GM19463 (cell line): Measurements from ENCODE around the gene TMEM108.

Source experiments
- ATAC-seq: cut with Tn5 transposase; IDR thresholded peaks from one replicate; pipeline ENCODE4 v1.9.1; 2021; ENCODE audit warnings: mild to moderate bottlenecking, moderate library complexity; ENCODE audit not compliant: unreplicated experiment

TMEM108 gene

GRCh38 chr3:133270631-133271030 is 232.4 kb downstream of the TMEM108 start:
- no peak for ATAC-seq

DNA sequence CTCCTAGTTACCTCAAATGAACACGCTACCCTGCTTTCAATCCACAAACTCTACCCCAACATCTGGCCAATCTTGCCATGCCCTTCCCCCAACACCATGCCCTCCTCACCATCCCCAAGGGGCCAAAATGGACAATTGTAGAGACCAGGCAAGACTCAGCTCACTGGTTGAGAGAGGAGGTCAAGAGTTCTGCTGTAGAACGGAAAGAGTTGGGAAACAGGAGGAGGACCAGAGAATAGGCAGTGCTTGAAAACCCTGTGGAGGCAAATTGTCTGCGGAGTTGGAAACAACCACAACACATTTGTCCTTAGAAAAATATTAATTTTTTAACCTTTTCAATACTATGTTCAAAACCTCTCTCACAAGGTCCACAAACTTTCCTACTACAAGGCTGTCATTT is 232.9 kb downstream of the TMEM108 start:
- no peak for ATAC-seq

DNA sequence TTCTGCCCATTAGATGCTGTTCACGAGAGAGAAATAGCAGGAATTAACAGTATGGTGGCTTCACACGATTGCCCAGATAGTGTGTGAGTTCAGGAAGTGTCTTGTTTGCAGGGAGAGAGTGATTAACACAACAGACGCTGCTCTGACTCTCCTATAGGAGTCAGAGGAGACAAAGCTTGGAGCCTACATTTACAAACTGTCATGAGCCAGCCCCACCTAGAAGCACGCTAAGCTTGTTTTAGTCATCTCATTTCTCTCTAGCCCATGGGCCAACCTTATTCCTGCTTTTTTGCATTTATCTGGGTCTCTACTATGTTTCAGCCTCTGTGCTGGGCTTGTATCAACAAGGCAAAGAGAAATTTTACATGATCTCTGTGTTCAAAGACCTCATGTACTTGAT is 233.3 kb downstream of the TMEM108 start:
- no peak for ATAC-seq

GRCh38 chr3:133273346-133273745 is 235.2 kb downstream of the TMEM108 start:
- ATAC-seq, result no peak

GRCh38 chr3:133274477-133274876 is 236.3 kb downstream of the TMEM108 start:
- no peak for ATAC-seq

GRCh38 chr3:133276594-133276993 is 238.4 kb downstream of the TMEM108 start:
- peak; percentile 67 for ATAC-seq

DNA sequence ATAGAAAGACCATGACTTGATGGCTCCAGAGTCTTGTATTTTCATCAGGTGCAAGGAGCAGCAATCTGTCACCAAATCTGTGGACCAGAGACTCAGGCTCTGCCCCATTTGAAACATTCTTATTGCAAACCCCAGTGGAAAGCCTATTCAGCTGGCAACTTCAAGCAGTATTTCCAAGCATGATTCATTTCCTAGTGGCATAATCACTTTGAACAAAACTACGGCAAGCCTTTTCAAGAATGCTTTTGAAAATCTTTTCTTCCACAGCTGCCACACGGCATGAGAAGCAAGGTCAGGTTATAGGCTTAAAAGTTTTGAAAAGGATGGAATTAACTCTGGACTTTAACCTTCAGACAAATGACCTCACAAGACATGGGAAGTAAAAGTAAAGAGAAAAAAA is 239.6 kb downstream of the TMEM108 start:
- ATAC-seq, result no peak

DNA sequence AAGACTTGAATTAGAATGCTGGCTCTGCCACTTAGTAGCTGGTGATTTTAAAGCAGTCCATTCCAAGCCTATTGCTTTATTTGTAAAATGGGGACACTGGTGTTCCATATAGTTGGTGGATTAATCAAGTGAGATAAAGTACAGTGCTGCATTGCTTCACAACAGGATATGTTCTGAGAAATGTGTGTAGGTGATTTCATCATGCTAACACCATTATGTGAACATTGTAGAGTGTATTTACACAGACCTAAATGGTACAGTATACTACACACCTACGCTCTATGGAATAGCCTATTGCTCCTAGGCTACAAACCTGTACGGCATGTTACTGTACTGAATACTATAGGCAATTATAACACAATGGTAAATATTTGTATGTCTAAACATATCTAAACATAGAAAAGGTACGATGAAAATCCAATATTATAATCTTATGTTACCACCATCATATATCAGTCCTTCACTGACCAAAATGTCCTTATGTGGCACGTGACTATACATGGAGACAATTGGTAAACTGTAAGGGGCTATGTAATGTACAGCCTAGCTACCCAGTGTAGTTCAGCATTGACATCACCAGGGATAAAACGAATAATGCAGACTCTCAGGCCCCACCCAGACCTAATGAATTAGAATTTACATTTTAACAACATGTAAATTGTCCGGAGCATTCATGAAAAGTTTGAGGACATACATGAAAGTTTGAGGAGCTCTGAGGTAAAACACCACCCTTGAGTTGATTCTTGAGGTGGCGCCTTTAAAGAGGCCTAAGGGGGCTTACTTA is 240.3 kb downstream of the TMEM108 start:
- no peak for ATAC-seq

DNA sequence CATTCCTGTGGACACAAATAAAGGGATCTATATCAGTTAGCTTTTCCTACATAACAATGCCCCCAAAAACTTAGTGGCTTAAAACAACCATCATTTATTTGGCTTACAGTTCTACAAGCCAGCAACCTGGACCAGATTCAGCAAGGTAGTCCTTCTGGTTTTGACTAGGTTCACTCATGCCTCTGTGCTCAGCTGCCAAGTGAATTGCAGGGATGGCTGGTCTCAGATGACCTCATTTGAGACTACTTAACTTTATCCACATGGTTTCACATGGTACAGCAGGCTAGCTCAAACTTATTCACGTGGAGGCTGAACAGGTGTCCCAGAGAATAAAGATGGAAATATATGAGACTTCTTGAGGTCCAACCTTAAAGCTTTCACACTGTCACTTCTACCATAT is 242.4 kb downstream of the TMEM108 start:
- no peak for ATAC-seq

GRCh38 chr3:133282236-133282635 is 244.0 kb downstream of the TMEM108 start:
- no peak for ATAC-seq

DNA sequence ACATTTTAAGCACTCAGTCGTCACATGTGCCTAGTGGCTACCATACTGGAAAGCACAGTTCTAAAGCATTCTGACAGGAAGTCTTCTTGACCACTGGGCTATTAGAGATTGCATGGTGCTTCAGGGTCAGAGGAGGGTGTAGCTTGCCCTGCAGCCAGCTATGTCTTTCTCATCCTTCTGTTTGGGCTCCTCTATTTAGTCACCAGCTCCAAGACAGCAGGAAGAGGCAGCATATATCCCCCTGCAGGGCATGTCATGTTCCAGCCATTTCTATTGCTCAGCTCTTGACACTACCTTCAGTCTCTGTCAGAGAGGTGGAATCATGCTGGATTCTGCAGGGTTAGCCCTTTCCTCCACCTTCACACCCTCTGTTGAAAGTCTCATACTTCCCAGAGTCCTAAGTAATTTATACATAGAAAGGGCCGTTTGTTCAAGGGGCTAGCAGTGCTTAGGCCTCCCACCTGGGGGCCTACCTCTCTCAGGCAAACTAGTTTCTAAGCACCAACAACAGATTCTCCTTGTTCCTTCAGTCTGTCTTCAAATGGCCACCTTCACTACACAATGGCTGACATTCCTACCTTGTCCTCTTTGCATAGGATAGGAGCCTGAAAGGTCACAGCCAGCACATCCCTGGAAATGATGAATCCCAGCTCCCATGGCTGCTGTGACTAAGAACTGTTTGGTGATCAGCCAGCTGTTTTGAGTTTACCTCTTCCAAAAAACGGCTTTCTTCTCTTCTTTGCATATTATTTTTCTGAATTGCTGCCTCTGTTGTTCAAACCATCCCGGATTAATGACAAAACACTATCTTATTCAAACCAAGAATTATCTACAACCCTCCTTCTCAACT is 246.0 kb downstream of the TMEM108 start:
- ATAC-seq, result no peak

GRCh38 chr3:133289322-133289721 is 251.1 kb downstream of the TMEM108 start:
- ATAC-seq, result no peak

GRCh38 chr3:133292296-133292695 is 254.1 kb downstream of the TMEM108 start:
- no peak for ATAC-seq

DNA sequence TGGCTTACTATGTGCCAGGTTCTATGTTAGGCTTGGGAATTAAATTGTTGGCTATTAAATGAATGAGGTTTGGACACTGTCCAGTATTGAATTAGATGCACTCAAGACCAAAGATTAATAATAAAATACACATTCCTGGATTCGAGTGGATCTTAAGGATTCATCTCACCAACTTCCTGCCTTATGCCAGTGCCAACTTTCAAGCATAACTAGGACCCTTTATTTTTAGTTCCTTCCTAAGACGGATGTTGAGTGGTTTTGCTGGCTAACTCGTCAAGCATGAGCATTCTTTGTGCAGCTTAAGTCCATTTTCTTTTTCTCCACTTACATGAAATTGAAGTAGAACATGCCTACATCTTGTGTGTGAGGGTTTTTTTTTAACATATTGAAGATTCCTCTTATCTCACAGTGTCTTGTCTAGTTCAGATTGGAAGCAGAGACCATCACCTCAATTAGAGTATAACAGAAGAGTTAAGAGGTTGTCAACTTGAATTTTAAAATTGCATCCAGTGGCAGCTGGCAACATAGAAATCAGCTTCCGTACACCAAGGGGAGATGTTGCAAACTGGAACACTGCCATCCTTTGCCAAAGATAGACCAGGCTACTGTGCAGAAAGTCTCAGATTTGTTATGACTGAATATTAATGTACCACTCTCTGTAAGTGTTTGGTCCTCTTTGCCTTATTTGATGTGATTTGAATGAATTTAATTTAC is 255.4 kb downstream of the TMEM108 start:
- no peak for ATAC-seq

DNA sequence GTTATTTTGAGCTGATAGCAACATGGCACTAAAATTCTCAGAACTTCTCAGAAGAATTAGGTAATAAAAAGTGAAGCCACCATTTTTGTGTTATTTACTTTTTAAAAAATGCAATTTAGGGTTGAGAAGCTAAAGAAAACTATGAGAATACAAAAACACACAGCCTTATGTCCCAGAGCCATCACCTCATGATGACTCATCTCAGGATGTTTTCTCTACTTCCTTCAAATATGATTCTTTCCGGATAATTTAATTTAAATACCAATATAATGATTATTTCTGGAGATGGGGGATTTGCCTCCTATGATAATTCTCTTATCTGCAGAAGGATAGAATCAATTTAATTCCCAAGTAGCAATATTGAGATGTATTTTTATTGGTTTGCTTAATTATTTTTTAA is 256.1 kb downstream of the TMEM108 start:
- no peak for ATAC-seq

- ATAC-seq, result peak; percentile 82
Observed at GRCh38 chr3:133295199-133295901, 257.2 kb downstream of the TMEM108 start.

DNA sequence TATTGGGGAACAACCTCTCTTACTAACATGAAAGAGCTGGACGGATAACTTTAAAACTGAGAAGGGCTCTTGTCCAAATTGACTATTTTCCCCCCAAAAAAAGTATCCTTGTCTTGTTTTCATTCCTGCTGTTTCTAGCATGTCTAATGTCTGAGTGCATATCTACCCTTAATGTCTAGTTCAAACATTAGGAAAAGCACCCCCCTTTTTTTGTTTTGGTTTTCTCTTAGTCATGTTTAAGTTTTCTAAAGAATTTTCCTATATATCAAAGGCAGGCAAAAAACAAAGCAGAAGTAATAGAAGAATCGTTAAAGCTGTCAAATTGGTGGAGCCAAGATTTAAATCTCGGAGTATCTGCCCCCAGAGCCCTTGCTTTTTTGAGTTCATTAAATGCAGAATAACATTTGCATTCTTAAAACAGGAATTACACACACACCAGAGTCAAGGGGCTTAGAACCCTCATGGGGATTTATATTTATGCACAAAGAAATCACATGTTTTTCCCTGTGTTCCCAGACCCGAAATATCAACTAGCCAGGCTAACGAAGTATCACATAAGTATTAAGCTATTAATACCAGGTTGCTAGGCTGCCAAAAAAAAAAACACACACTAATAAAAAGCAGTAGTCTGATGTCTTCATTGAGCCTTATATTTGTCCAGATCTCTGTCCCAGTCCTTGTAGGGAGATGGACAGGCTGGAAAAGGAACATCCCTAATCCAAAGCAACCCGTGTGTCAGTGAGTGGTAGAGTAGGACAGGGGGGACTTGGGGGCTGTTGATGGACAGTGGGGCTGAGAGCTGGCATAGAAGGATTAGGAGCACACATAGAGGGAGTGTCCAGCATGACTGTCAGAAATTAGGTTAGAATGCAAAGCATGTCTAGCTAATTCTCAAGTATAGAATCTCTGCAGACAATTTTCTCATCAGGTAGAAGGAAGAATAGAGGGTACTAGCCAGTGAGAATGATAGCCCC is 258.0 kb downstream of the TMEM108 start:
- ATAC-seq, result no peak

DNA sequence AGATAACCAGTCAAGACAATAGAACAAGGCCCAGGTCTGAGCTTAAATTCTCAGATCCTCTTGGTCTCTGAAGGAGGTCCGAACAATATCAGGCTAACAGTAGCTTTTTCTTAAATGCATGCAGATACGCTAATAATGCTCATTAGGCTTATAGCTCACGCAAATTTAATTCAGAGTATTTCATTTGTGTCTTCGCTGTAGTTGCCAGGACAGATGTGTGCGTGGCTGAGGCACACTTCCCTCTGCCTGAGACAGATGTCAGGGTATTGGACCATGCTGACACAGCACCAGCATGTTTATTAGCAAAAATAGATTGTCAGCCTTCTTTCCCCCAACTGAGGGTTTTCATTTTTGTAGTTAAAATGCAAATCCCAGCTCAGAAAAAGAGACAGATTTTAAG is 258.8 kb downstream of the TMEM108 start:
- no peak for ATAC-seq

DNA sequence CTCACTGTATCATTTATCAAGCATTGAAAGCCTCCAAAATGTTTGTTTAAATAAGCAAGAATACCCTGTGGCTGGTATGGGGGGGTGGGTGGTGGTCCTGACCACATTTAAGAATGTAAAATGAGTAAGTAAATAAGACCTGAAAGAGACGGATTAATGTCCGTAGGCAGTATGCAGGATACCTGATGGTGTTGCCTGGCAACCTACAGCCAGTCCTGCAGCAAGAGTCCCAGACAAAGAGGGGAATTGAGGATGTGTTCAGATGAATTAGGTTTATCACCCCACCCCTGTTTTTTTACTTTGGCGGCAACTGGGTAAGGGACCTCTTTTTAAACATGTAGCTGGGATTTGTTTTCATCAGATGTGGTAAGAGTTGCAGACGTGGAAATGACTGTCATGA is 261.9 kb downstream of the TMEM108 start:
- no peak for ATAC-seq

GRCh38 chr3:133301194-133301593 is 263.0 kb downstream of the TMEM108 start:
- ATAC-seq, result no peak
